22Rv1 (cell line): Measurements from ENCODE around the gene ATP5IF1.

ENCODE experiments used
- ZFX ChIP-seq: fragments of 450-650 bp; IDR thresholded peaks from 2 replicates; pipeline ENCODE4 v1.6.1; 2017; ENCODE audit warnings: antibody characterized with exemption, borderline replicate concordance
- TF ChIP-seq, protein P1 (sequence below): fragments of 450-650 bp; IDR thresholded peaks from 2 replicates; pipeline ENCODE4 v1.5.1; 2017; ENCODE audit warnings: mild to moderate bottlenecking

DNA sequence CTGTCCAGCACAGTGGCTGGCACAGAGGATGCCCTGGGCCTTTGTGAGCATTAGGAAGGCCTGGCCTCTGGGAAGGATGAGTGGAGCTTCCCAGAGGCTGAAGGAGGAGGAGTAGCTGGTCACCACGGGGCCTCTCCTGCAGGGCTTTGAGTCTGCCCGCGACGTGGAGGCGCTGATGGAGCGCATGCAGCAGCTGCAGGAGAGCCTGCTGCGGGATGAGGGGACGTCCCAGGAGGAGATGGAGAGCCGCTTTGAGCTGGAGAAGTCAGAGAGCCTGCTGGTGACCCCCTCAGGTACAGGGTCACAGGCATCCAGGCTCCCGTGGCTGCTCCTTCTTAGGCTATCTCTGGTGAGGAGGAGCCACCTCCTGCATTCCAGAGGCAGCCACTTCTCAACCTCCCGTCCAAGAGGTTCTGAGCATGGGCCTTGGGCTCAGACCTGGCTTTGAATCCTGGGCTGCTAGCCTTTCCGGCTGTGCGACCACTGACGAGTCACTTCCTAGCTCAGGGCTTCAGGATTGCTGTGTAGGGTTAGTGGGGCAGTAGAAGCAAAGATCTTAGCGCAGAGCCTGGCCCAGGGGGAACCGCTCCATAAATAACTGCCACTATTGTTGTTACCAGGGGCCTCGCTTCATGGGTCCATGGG, 37.4 kb downstream of the ATP5IF1 start:
- TF ChIP-seq, protein P1, sequence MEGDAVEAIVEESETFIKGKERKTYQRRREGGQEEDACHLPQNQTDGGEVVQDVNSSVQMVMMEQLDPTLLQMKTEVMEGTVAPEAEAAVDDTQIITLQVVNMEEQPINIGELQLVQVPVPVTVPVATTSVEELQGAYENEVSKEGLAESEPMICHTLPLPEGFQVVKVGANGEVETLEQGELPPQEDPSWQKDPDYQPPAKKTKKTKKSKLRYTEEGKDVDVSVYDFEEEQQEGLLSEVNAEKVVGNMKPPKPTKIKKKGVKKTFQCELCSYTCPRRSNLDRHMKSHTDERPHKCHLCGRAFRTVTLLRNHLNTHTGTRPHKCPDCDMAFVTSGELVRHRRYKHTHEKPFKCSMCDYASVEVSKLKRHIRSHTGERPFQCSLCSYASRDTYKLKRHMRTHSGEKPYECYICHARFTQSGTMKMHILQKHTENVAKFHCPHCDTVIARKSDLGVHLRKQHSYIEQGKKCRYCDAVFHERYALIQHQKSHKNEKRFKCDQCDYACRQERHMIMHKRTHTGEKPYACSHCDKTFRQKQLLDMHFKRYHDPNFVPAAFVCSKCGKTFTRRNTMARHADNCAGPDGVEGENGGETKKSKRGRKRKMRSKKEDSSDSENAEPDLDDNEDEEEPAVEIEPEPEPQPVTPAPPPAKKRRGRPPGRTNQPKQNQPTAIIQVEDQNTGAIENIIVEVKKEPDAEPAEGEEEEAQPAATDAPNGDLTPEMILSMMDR = no peak
- TF ChIP-seq ZFX = no peak
